ENCODE measurements around the gene KIAA2012.

- TF ChIP-seq CTCF (conservative IDR thresholded peaks at IDR 0.05; ENCODE audit: low read length) (no peak), EZH2phosphoT487 (IDR thresholded peaks at IDR 0.05; ENCODE audit: borderline replicate concordance, low read depth, low read length) (no peak)
These were observed 113.7 kb downstream of the KIAA2012 start for GRCh38 chr2:202186641-202187202.
